GM21528 (cell line): Measurements from ENCODE around the gene TMEM132D.

Source experiments
- ATAC-seq: cut with Tn5 transposase; IDR thresholded peaks from one replicate; pipeline ENCODE4 v1.9.1; 2021; ENCODE audit warnings: mild to moderate bottlenecking, moderate library complexity; ENCODE audit not compliant: unreplicated experiment, low FRiP score

TMEM132D gene

GRCh38 chr12:129036135-129036534, 867.7 kb downstream of the TMEM132D start:
- no peak for ATAC-seq

DNA sequence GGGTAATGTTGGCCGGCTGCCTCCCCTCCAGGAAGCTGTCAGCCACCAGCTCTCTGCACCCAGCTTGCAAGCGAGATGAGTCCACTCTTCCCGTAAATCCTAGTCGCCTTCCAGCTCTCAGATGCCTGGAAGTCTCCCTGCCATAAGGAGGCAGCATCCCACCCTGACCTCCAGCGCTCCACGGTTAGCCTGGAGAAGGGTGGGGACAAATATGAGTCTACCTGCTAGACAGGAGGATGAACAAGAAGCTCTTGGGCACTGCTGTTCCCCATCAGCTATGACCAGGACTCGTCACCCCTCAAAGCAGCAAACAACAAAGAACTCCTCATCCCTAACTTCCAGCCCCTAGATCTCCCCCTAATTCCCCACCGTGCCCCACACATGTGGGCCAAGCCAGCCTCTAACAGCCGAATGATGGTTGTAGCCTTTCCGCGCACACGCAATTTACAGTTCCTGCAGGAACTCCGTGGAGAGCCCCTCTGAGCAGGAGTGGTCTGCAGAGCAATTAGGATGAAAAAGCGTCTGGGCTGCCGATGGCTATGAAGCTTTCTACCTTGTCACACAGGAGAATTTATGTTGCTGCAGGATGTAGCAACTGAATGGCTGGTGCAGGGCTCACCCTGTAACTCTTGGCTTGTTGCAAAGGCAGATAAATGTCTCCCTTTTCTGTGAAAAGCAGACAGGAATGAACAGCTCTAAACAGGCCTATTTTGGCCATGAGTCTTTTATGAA, 869.1 kb downstream of the TMEM132D start:
- ATAC-seq, result no peak

- ATAC-seq, result no peak
These were observed 875.0 kb downstream of the TMEM132D start for GRCh38 chr12:129028844-129029243.

DNA sequence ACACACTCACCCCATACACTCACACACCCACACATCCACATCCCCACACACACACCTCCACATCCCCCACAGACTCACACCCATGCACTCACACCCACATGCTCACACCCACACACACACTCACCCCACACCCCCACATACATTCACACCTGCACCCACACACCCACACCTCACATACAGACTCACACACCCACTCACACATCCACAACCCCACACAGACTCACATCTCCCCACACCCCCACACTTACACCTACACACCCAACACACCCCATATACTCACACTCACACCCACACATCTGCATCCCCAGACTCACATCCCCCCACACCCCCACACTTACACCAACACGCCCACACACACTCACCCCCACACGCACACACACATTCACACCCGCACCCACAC, 878.8 kb downstream of the TMEM132D start:
- ATAC-seq, result no peak
